CD4-positive, alpha-beta T cell treated with Interleukin-4 for 4 hours (primary cell): ENCODE measurements around the gene MICAL1.

Experiments used
- DNase-seq: peaks from one replicate; pipeline ENCODE4 v3.0.0-alpha.2; 2020

MICAL1 gene

GRCh38 chr6:109453156-109453555 is 2.4 kb downstream of the MICAL1 start:
- DNase-seq, result no peak

- no peak for DNase-seq
Observed at GRCh38 chr6:109452181-109452580, 3.4 kb downstream of the MICAL1 start.

- no peak for DNase-seq
Observed at GRCh38 chr6:109451376-109451775, 4.2 kb downstream of the MICAL1 start.

- DNase-seq, result no peak
Observed at GRCh38 chr6:109450801-109451200, 4.8 kb downstream of the MICAL1 start.

- peak; percentile 44 for DNase-seq
Observed at GRCh38 chr6:109449795-109450673, 5.5 kb downstream of the MICAL1 start.

GRCh38 chr6:109449064-109449794 is 6.3 kb downstream of the MICAL1 start:
- DNase-seq, result no peak

GRCh38 chr6:109448615-109449014 is 7.0 kb downstream of the MICAL1 start:
- no peak for DNase-seq

- no peak for DNase-seq
Observed at GRCh38 chr6:109447878-109448555, 7.6 kb downstream of the MICAL1 start.

GRCh38 chr6:109447087-109447486 is 8.5 kb downstream of the MICAL1 start:
- DNase-seq, result no peak

- no peak for DNase-seq
Observed at GRCh38 chr6:109446541-109446940, 9.0 kb downstream of the MICAL1 start.

- no peak for DNase-seq
Observed at GRCh38 chr6:109446072-109446471, 9.5 kb downstream of the MICAL1 start.

GRCh38 chr6:109445382-109445781 is 10.2 kb downstream of the MICAL1 start:
- no peak for DNase-seq

- no peak for DNase-seq
Observed at GRCh38 chr6:109443425-109443950, 12.1 kb downstream of the MICAL1 start.

- no peak for DNase-seq
Observed at GRCh38 chr6:109442393-109442924, 13.1 kb downstream of the MICAL1 start.

GRCh38 chr6:109441069-109441816 is 14.3 kb downstream of the MICAL1 start:
- DNase-seq, result peak; percentile 34

- peak; percentile 82 for DNase-seq
Observed at GRCh38 chr6:109440331-109441068, 15.1 kb downstream of the MICAL1 start, which contains the start of the genes PPIL6 and SMPD2. TSS of gene PPIL6 (minus strand) at chr6:109440628. CDS start at chr6:109440590, 38 bp downstream. TSS of gene SMPD2 (plus strand) at chr6:109440724. CDS start at chr6:109441122, 398 bp downstream.

- DNase-seq, result no peak
Observed at GRCh38 chr6:109436041-109436440, 19.5 kb downstream of the MICAL1 start.

GRCh38 chr6:109434456-109434855 is 21.1 kb downstream of the MICAL1 start:
- DNase-seq, result no peak

GRCh38 chr6:109429496-109429895 is 26.1 kb downstream of the MICAL1 start:
- no peak for DNase-seq

- DNase-seq, result no peak
Observed at GRCh38 chr6:109428889-109429477, 26.6 kb downstream of the MICAL1 start.

- no peak for DNase-seq
Observed at GRCh38 chr6:109424946-109425345, 30.6 kb downstream of the MICAL1 start.
